Stimulated activated CD4-positive, alpha-beta T cell treated with anti-CD3 and anti-CD28 coated beads, Interleukin-2, amount 100 ng/mL, for 24 hours (primary cell): ENCODE data around the gene OR4K15.
"Not testable (repeated sequence)": the region's sequence is repeated elsewhere in the genome, so short reads cannot be mapped to it uniquely, and the experiment has no call there.

Experiments
- DNase-seq, 2 donors: peaks; one replicate each; pipeline ENCODE4 v3.0.0-alpha.2; 2020

The OR4K15 gene

GRCh38 chr14:19975291-19975690 lies at the start of gene OR4K15:
Gene OR4K15 (plus strand): TSS chr14:19975591. CDS start chr14:19975591, 0 bp downstream.
- DNase-seq = no peak

DNA sequence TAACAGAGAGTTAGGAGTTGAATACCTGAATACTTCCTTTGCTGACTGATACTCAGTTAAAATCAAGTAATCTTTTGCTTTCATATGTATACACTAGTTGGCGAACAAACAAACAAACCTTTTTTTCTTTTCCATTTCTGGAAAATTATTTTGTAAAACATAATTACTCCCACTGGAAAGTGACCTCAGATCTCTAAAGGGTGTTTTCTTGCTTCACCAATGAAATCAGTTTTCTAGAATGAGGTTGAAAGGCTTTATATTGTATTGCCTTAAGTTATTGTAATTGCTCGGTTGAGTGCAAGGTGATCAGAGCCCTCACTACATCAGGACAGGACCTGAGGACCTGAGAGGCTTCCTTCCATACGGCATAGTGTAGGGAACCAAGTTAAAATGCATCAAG lies 44.8 kb upstream of the OR4K15 start, which contains the start of gene OR4K1:
OR4K1 (plus strand) TSS at position 301 of the 400 bp plus-strand sequence. CDS start 4,750 bp downstream, outside the sequence.
- DNase-seq = no peak

GRCh38 chr14:19941668-19942067 lies 33.7 kb upstream of the OR4K15 start:
- DNase-seq = no peak

- no peak for DNase-seq
Observed at GRCh38 chr14:19947413-19948090, 27.8 kb upstream of the OR4K15 start.

GRCh38 chr14:19949218-19949617 lies 26.2 kb upstream of the OR4K15 start:
- DNase-seq = no peak

- not testable (repeated sequence) for DNase-seq
Observed at GRCh38 chr14:19969735-19970134, 5.7 kb upstream of the OR4K15 start.

GRCh38 chr14:19974844-19975243 lies 547 bp upstream of the OR4K15 start:
- no peak for DNase-seq

GRCh38 chr14:19993438-19993837 lies 18.0 kb downstream of the OR4K15 start:
- no peak for DNase-seq

DNA sequence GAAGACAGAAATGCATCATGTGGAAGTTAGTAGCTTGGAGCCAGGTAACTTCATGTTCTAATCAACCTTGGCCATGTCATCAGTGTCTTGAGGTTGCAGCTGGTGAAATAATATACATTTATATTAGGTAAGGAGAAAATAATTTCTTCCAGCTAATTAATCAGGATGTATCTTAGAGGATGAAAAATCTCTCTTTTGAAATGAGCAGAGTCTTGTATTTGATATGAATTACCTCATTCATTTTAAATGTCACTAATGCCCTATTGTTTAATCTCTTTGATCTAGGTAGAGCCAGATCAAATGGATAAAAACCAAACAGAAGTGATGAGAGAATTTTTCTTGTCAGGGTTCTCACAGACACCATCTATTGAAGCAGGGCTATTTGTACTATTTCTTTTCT lies 26.5 kb downstream of the OR4K15 start, which contains the start of gene OR4Q2:
OR4Q2 (plus strand) TSS at position 301 of the 400 bp plus-strand sequence.
- no peak for DNase-seq

GRCh38 chr14:20002319-20002718 lies 26.9 kb downstream of the OR4K15 start:
- no peak for DNase-seq

- no peak for DNase-seq
Observed at GRCh38 chr14:20008156-20008555, 32.8 kb downstream of the OR4K15 start.

DNA sequence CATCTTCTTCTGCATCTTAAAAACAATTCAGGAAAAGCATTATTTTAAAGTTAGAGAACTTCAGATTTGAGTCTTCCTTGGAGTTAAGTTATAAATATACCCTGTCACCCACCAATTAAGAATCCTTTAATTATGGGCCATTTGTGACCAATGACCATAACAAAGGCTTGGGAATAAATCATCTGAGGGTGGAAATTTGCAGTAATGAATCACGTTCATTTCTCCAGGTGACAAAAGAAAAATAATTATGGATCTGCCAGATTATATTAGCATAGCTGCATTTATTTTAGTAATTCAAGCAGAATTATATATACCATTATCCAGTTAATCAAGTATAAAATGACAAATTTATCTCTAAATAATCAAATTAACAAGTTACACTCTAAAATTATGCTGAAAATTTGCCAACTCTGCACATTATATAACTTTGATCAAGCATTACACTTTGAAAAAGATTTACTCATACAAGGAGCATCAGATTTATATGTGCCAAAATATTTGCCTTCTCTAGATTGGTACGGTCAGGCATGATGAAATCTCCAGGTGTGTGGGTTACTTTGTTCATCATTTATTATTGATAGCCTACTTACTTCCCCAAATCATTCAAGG lies 44.0 kb downstream of the OR4K15 start, which contains the start of gene OR4K14:
OR4K14 (minus strand) TSS at position 51 of the 609 bp plus-strand sequence. CDS start 4,114 bp downstream, outside the sequence.
- no peak for DNase-seq
